Epithelial cell of esophagus (primary cell): ENCODE data around the gene FILIP1.

Experiments
- DNase-seq: peaks from one replicate; pipeline ENCODE4 v3.0.0; 2010; ENCODE audit warnings: low read depth
- H3K4me3 ChIP-seq: 2 replicates; pipeline ENCODE4 v1.5.1; 2011; ENCODE audit warnings: mild to moderate bottlenecking, low read length, control low read depth
- TF ChIP-seq, protein P1 (sequence below): IDR thresholded peaks from 2 replicates; pipeline ENCODE4 v1.5.1; 2011; ENCODE audit warnings: low read depth, mild to moderate bottlenecking, low read length, control low read depth, inconsistent platforms; ENCODE audit not compliant: insufficient read depth; ENCODE audit errors: missing control alignments

Gene FILIP1

DNA sequence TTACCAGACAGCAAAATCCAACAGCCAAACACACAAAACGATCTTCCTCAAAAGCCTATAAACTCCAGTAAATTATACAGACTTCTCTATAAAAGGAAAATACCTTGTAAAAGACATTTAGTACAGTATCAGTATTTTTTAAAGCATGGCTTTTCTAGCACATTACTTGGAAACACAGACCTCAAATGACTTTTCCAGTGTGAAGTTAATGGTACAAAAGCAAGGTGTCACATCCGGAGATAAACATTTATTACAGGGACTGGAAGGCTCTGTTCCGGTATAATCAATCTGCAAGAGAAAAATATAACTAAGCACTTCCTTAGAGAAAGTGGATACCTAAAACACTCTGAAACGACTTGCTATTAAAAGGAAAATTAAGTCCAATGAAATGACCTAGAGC is 226.1 kb downstream of the FILIP1 start:
- no peak for DNase-seq
- TF ChIP-seq, protein P1, sequence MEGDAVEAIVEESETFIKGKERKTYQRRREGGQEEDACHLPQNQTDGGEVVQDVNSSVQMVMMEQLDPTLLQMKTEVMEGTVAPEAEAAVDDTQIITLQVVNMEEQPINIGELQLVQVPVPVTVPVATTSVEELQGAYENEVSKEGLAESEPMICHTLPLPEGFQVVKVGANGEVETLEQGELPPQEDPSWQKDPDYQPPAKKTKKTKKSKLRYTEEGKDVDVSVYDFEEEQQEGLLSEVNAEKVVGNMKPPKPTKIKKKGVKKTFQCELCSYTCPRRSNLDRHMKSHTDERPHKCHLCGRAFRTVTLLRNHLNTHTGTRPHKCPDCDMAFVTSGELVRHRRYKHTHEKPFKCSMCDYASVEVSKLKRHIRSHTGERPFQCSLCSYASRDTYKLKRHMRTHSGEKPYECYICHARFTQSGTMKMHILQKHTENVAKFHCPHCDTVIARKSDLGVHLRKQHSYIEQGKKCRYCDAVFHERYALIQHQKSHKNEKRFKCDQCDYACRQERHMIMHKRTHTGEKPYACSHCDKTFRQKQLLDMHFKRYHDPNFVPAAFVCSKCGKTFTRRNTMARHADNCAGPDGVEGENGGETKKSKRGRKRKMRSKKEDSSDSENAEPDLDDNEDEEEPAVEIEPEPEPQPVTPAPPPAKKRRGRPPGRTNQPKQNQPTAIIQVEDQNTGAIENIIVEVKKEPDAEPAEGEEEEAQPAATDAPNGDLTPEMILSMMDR: no peak
- H3K4me3 ChIP-seq: no peak overlapping the region

DNA sequence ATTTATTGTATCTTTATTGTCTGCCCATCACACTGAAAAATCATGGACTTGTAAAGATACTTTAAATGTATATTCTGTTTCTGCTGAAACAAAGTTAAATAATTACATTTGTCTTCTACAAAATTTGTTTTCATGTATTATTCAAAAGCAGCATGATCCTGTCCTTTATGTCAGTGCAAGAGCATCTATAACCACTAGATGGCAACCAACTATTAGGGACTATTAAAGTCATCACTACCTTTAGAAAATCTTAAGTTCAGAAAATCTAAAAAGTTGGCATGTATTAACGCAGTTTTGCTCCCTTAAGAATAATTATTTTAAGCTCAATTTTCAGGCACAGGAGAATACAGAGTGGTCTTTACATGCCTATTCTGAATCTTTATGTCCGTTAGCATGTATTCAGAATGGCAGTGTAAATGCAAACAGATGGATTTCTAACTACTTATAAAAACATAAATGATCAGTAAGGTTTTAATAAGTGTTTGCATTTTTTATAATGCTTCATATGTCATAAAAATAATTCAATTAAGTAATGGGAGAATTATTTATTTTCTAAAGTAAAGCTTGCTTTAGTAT is 226.8 kb downstream of the FILIP1 start:
- DNase-seq: peak; percentile 66
- TF ChIP-seq, protein P1: peak; percentile 71
- no peak overlapping the region for H3K4me3 ChIP-seq

DNA sequence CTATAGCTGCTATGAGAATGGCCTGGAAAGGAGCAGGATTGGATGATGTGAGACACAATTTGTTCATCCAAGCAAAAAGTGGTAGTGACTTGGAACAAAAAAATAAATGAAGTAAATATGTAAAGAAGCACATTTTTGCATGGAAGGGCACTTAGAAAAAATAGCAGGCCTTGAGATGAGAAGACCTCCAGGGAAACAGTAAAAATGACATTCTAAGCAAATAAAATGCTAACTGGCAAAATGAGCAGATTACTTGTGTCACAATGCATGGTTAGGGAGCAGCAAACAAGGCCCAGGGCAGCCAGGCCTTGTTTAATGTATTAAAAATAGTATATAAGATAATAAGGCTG is 230.2 kb downstream of the FILIP1 start:
- TF ChIP-seq, protein P1: no peak
- no peak overlapping the region for H3K4me3 ChIP-seq

DNA sequence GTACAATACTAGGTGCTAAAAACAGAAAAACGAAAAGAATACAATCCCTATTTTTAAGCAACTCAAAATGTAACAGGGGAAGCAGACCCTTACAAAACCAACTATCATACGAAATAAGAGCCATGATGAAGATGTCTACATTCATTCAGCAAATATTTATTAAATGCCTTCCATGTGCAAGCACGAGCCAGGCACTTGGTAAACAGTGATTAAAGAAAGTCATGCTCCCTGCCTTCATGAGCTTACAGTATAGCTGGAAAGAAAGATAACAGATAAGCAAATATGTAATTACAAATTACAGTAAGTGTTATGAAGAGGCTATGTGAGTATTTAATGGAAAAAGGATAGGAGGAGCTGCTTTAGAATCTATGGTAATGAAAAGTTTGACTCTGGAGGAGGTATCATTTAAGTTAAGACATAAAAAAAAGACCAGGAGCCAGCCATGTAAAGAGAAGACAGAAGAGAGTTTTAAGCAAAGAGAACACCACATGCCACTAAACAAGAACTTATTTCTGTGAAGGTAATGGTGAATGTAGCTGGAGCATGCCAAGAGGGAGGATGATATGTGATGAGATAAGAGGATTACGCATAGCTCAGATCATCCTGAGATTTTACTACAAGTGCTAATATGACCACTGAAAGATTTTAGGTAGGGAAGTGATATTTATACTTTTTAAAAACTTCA is 230.7 kb downstream of the FILIP1 start:
- DNase-seq: no peak
- TF ChIP-seq, protein P1: no peak
- no peak overlapping the region for H3K4me3 ChIP-seq

More for the DNA sequence above, 230.2 kb downstream of the FILIP1 start:
- DNase-seq: no peak

DNA sequence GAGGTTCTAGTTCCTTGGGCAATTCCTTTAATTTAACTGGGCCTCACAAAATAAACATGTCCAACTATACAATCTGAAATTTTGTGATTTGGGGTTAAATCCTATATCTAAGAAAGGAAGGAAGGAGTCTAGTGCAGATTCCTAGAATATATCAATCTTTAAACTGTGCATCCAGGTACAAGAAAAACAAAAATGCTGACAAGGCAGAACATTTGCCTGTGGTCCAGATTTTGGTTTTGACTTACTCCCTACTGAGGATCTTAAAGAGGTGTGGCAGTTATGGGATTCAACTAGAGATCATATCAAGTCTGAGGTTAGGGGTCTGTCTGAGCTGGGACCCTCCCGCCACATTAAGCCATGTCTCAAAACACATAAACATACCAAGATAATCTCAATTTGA is 232.3 kb downstream of the FILIP1 start:
- TF ChIP-seq, protein P1: no peak
- no peak overlapping the region for H3K4me3 ChIP-seq
- no peak for DNase-seq

DNA sequence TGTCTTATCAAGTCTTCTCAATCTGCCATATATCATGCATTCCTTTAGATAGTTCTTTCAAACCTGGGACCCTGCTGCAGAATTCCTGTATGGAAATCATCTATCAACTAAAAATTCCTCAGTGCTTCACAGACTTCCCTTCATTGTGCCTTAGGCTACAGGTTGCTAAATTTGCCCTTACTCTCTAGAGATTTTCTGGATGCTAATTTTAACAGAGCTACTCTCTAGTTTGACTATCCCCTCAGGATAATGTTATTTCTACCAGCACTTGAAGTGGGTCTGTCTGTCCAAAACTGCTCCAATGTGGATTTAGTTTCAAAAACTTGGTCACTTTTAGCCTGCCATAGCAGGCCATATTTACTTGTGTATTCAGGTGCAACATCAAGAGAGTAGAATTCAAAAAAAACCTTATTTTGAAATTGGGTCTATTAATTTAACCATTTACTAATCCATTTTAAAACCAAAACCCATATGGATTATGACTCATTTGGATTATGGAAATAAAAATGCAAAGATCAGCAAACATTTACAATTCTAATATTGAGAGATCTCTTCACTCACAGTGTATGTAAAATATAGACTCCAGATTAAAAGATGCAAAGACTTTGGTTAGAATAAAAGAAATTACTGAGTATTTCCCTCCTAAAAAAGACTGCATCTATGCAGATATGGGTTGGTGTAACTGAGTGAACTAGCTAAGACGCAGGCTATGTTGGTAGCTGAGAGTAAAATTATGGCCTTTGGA is 236.1 kb downstream of the FILIP1 start:
- DNase-seq: no peak
- no peak overlapping the region for H3K4me3 ChIP-seq
- TF ChIP-seq, protein P1: no peak
